ENCODE results near the gene KCNJ10.

KCNJ10 gene

GRCh38 chr1:160097151-160097910 lies 27.4 kb upstream of the KCNJ10 start:
- CTCF ChIA-PET: interaction anchor here (1.0 to 6.8 kb wide), 12 partner anchors 8 to 279 kb away, joined by 3 to 100 read pairs (median 12); partner anchors contain the start of gene KCNJ9
- DNase-seq (ENCODE audit: low read depth, low spot score): no peak
- POLR2A ChIA-PET: interaction anchor here (0.6 to 1.9 kb wide), 3 partner anchors 120 to 124 kb away, joined by 4 to 5 read pairs (median 4); no protein-coding TSS in a partner anchor
- TF ChIP-seq CTCF (IDR thresholded peaks at IDR 0.05; ENCODE audit: insufficient read depth, low read length, missing control alignments): no peak
- H3K4me3 ChIP-seq (ENCODE audit: low read depth, low read length): peak overlapping the region; percentile 72

- ChIA-PET CTCF (interaction anchor here (0.6 to 6.8 kb wide), 12 partner anchors 9 to 280 kb away, joined by 3 to 100 read pairs (median 5); partner anchors contain the start of gene KCNJ9), POLR2A (interaction anchor here (0.6 kb wide), 1 partner anchor 125 kb away, joined by 4 read pairs; no protein-coding TSS in a partner anchor)
- no peak for TF ChIP-seq CTCF (IDR thresholded peaks at IDR 0.05; ENCODE audit: insufficient read depth, low read length, missing control alignments)
- no peak overlapping the region for H3K4me3 ChIP-seq (ENCODE audit: low read depth, low read length)
- DNase-seq (ENCODE audit: low read depth, low spot score): no peak
These were observed 26.5 kb upstream of the KCNJ10 start for GRCh38 chr1:160096274-160097116.

- no peak for DNase-seq (ENCODE audit: low read depth, low spot score)
- ChIA-PET POLR2A (no interaction called here), CTCF (interaction anchor here (0.6 to 6.8 kb wide), 8 partner anchors 9 to 281 kb away, joined by 3 to 100 read pairs (median 8); partner anchors contain the start of gene KCNJ9)
- TF ChIP-seq CTCF (IDR thresholded peaks at IDR 0.05; ENCODE audit: insufficient read depth, low read length, missing control alignments): no peak
- no peak overlapping the region for H3K4me3 ChIP-seq (ENCODE audit: low read depth, low read length)
These were observed 25.6 kb upstream of the KCNJ10 start for GRCh38 chr1:160095382-160096105.

GRCh38 chr1:160094806-160095205 lies 24.8 kb upstream of the KCNJ10 start:
- TF ChIP-seq CTCF (IDR thresholded peaks at IDR 0.05; ENCODE audit: insufficient read depth, low read length, missing control alignments): no peak
- no peak for DNase-seq (ENCODE audit: low read depth, low spot score)
- ChIA-PET POLR2A (no interaction called here), CTCF (interaction anchor here (1.1 to 6.8 kb wide), 4 partner anchors 8 to 197 kb away, joined by 3 to 100 read pairs (median 10); no protein-coding TSS in a partner anchor)
- no peak overlapping the region for H3K4me3 ChIP-seq (ENCODE audit: low read depth, low read length)

- DNase-seq (ENCODE audit: low read depth, low spot score): no peak
- no peak overlapping the region for H3K4me3 ChIP-seq (ENCODE audit: low read depth, low read length)
- ChIA-PET CTCF (interaction anchor here (0.9 to 6.8 kb wide), 6 partner anchors 8 to 195 kb away, joined by 3 to 100 read pairs (median 5); no protein-coding TSS in a partner anchor), POLR2A (no interaction called here)
- no peak for TF ChIP-seq CTCF (IDR thresholded peaks at IDR 0.05; ENCODE audit: insufficient read depth, low read length, missing control alignments)
These were observed 24.3 kb upstream of the KCNJ10 start for GRCh38 chr1:160094291-160094625.

All from AG04449 (cell line).